Measurements from ENCODE around the gene EIF2S1.
"Not testable (repeated sequence)": the region's sequence is repeated elsewhere in the genome, so short reads cannot be mapped to it uniquely, and the experiment has no call there.

The EIF2S1 gene

GRCh38 chr14:67413806-67414769, 54.0 kb downstream of the EIF2S1 start:
- DNase-seq: no peak

- not testable (repeated sequence) for DNase-seq
Observed at GRCh38 chr14:67415610-67416009, 55.5 kb downstream of the EIF2S1 start.

- no peak for DNase-seq
Observed at GRCh38 chr14:67416085-67416484, 56.0 kb downstream of the EIF2S1 start.

GRCh38 chr14:67416810-67417209, 56.7 kb downstream of the EIF2S1 start:
- no peak for DNase-seq

- no peak for DNase-seq
Observed at GRCh38 chr14:67417633-67418032, 57.5 kb downstream of the EIF2S1 start.

- no peak for DNase-seq
Observed at GRCh38 chr14:67418401-67419191, 58.5 kb downstream of the EIF2S1 start.

- DNase-seq: no peak
Observed at GRCh38 chr14:67420102-67420739, 60.1 kb downstream of the EIF2S1 start.

GRCh38 chr14:67421356-67422224, 61.5 kb downstream of the EIF2S1 start:
- no peak for DNase-seq

- no peak for DNase-seq
Observed at GRCh38 chr14:67423424-67423823, 63.3 kb downstream of the EIF2S1 start.

- DNase-seq: no peak
Observed at GRCh38 chr14:67424539-67424938, 64.4 kb downstream of the EIF2S1 start.

- DNase-seq: no peak
Observed at GRCh38 chr14:67425608-67426007, 65.5 kb downstream of the EIF2S1 start.

GRCh38 chr14:67426161-67426560, 66.0 kb downstream of the EIF2S1 start:
- no peak for DNase-seq

- DNase-seq: peak; percentile 59 to 83
Observed at GRCh38 chr14:67426983-67427606, 67.0 kb downstream of the EIF2S1 start.

GRCh38 chr14:67428501-67429031, 68.4 kb downstream of the EIF2S1 start:
- DNase-seq: no peak

- DNase-seq: no peak
Observed at GRCh38 chr14:67429510-67430205, 69.5 kb downstream of the EIF2S1 start.

- DNase-seq: no peak
Observed at GRCh38 chr14:67432050-67432564, 72.0 kb downstream of the EIF2S1 start.

- DNase-seq: no peak
Observed at GRCh38 chr14:67435603-67436002, 75.5 kb downstream of the EIF2S1 start.

Data from hippocampal formation (tissue), 2 donors.